IMR-90 (cell line): Measurements from ENCODE around the gene IL17D. TPM values are rescaled to one million over a fixed set of nuclear protein-coding genes. Genes with fewer than 3 reads are reported as not detected.

Source experiments
- ATAC-seq: fragments of 200-7000 bp; cut with Tn5 transposase; 2 replicates; pipeline ENCODE4 v1.9.1; 2020; ENCODE audit warnings: low read depth, mild to moderate bottlenecking, moderate library complexity
- BruUV-seq: library from RNA; stranded (reverse); fragments of 400-500 nt; replicated peaks from 2 replicates; lab custom pipeline; 2021; lab: Mats Ljungman, UMichigan
- CTCF ChIA-PET: fragments of 300-600 bp; formaldehyde crosslinking; extraction: SDS; loops from one replicate; lab custom pipeline; 2021; ENCODE audit warnings: antibody characterized with exemption; lab: Yijun Ruan, JAX
- POLR2A ChIA-PET: fragments of 300-600 bp; sonication (Branson Sonifier 250); formaldehyde crosslinking; loops from one replicate; lab custom pipeline; 2022; ENCODE audit warnings: antibody characterized with exemption; ENCODE audit not compliant: unreplicated experiment; lab: Charles Lee
- DNase-seq: peaks from one replicate; pipeline ENCODE4 v3.0.0; 2013
- H2AFZ ChIP-seq: replicated peaks from 2 replicates; pipeline ENCODE3; 2013; ENCODE audit warnings: low read length, mild to moderate bottlenecking; ENCODE audit not compliant: poor library complexity
- H2AK5ac ChIP-seq: 2 replicates; pipeline ENCODE4 v1.6.1; 2013; ENCODE audit warnings: low read depth, low read length, inconsistent platforms
- H2AK9ac ChIP-seq: replicated peaks from 2 replicates; pipeline ENCODE3; 2013; ENCODE audit warnings: mild to moderate bottlenecking, low read depth, low read length, moderate library complexity; ENCODE audit not compliant: poor library complexity
- H2BK120ac ChIP-seq: 2 replicates; pipeline ENCODE4 v1.6.1; 2013; ENCODE audit warnings: low read depth, low read length, inconsistent platforms
- H2BK15ac ChIP-seq: 3 replicates; pipeline ENCODE4 v1.6.1; 2013; ENCODE audit warnings: low read depth, low read length, inconsistent platforms
- H2BK20ac ChIP-seq: 2 replicates; pipeline ENCODE4 v1.6.1; 2013; ENCODE audit warnings: low read depth, mild to moderate bottlenecking, inconsistent platforms, low read length, moderate library complexity
- H2BK5ac ChIP-seq: 2 replicates; pipeline ENCODE4 v1.6.1; 2013; ENCODE audit warnings: mild to moderate bottlenecking, low read depth, low read length, inconsistent platforms; ENCODE audit not compliant: poor library complexity, severe bottlenecking
- H3K14ac ChIP-seq: replicated peaks from 2 replicates; pipeline ENCODE4 v1.6.1; 2013; ENCODE audit warnings: low read depth, low read length, inconsistent platforms
- H3K18ac ChIP-seq: 2 replicates; pipeline ENCODE4 v1.6.1; 2013; ENCODE audit warnings: low read depth, low read length, control low read depth
- H3K23ac ChIP-seq: 2 replicates; pipeline ENCODE4 v1.6.1; 2013; ENCODE audit warnings: low read depth, low read length, inconsistent platforms
- H3K27ac ChIP-seq: 2 replicates; pipeline ENCODE4 v1.5.1; 2013; ENCODE audit warnings: mild to moderate bottlenecking, control low read depth, low read length; ENCODE audit not compliant: insufficient read depth
- H3K27me3 ChIP-seq: 2 replicates; pipeline ENCODE4 v1.6.1; 2013; ENCODE audit warnings: low read length; ENCODE audit not compliant: control insufficient read depth, insufficient read depth
- H3K36me3 ChIP-seq: 2 replicates; pipeline ENCODE4 v1.6.1; 2013; ENCODE audit warnings: low read length, mixed read lengths; ENCODE audit not compliant: control insufficient read depth, insufficient read depth
- H3K4ac ChIP-seq: 2 replicates; pipeline ENCODE4 v1.6.1; 2013; ENCODE audit warnings: low read depth, low read length, inconsistent platforms
- H3K4me1 ChIP-seq: 2 replicates; pipeline ENCODE4 v1.6.1; 2013; ENCODE audit warnings: low read length, mixed read lengths; ENCODE audit not compliant: control insufficient read depth, insufficient read depth
- H3K4me2 ChIP-seq: 2 replicates; pipeline ENCODE4 v1.6.1; 2013; ENCODE audit warnings: low read depth, mild to moderate bottlenecking, control low read depth, low read length, moderate library complexity
- H3K4me3 ChIP-seq: 2 replicates; pipeline ENCODE4 v1.5.1; 2013; ENCODE audit warnings: low read depth, mild to moderate bottlenecking, control low read depth, low read length, moderate library complexity; ENCODE audit not compliant: insufficient read depth
- H3K56ac ChIP-seq: 2 replicates; pipeline ENCODE4 v1.6.1; 2013; ENCODE audit warnings: low read length, inconsistent platforms; ENCODE audit not compliant: insufficient read depth; ENCODE audit errors: extremely low read depth
- H3K79me1 ChIP-seq, 2 experiments: 2 replicates each; pipeline ENCODE4 v1.6.1; 2013; ENCODE audit warnings: low read length in 2 of 2, inconsistent platforms in 1 of 2, low read depth in 1 of 2
- H3K9ac ChIP-seq: 2 replicates; pipeline ENCODE4 v1.6.1; 2013; ENCODE audit warnings: low read depth, low read length, control low read depth
- H3K9me1 ChIP-seq: 2 replicates; pipeline ENCODE4 v1.6.1; 2013; ENCODE audit warnings: low read length, inconsistent platforms; ENCODE audit not compliant: insufficient read depth
- H3K9me3 ChIP-seq: 2 replicates; pipeline ENCODE4 v1.6.1; 2013; ENCODE audit warnings: low read length; ENCODE audit not compliant: control insufficient read depth, insufficient read depth
- H4K20me1 ChIP-seq: 2 replicates; pipeline ENCODE4 v1.6.1; 2013; ENCODE audit warnings: low read length, inconsistent platforms; ENCODE audit not compliant: insufficient read depth
- H4K5ac ChIP-seq: 2 replicates; pipeline ENCODE4 v1.6.1; 2013; ENCODE audit warnings: mild to moderate bottlenecking, low read depth, low read length, control low read depth
- H4K8ac ChIP-seq, 2 experiments: 2 replicates each; pipeline ENCODE4 v1.6.1; 2013; ENCODE audit warnings: low read depth in 2 of 2, low read length in 2 of 2, control low read depth in 1 of 2, inconsistent platforms in 1 of 2
- H4K91ac ChIP-seq: 2 replicates; pipeline ENCODE4 v1.6.1; 2013; ENCODE audit warnings: low read depth, low read length, inconsistent platforms; ENCODE audit not compliant: insufficient read depth
- FOS ChIP-seq: fragments of 150-350 bp; IDR thresholded peaks from 2 replicates; pipeline ENCODE4 v1.6.1; 2016; ENCODE audit warnings: low read depth, low read length
- MAFK ChIP-seq: IDR thresholded peaks from 2 replicates; pipeline ENCODE4 v1.6.1; 2012; ENCODE audit warnings: low read depth, low read length, improper control_type of control experiment
- MAZ ChIP-seq: IDR thresholded peaks from 2 replicates; pipeline ENCODE4 v1.6.1; 2012; ENCODE audit warnings: low read depth, mild to moderate bottlenecking, low read length, improper control_type of control experiment, moderate library complexity, borderline replicate concordance
- NFE2L2 ChIP-seq: fragments of 150-350 bp; IDR thresholded peaks from 2 replicates; pipeline ENCODE4 v1.6.1; 2016; ENCODE audit warnings: low read depth, mild to moderate bottlenecking, low read length
- POLR2A ChIP-seq: IDR thresholded peaks from 2 replicates; pipeline ENCODE4 v1.6.1; 2012; ENCODE audit warnings: mild to moderate bottlenecking, low read depth, low read length
- RAD21 ChIP-seq: IDR thresholded peaks from 2 replicates; pipeline ENCODE4 v1.6.1; 2012; ENCODE audit warnings: low read length, improper control_type of control experiment
- RFX5 ChIP-seq: IDR thresholded peaks from 2 replicates; pipeline ENCODE4 v1.8.0; 2012; ENCODE audit warnings: low read depth, mild to moderate bottlenecking, low read length, moderate library complexity
- WGBS, 2 experiments: methylation state at CpG; one replicate each; pipeline versions ENCODE4 v1.1.5 to v1.1.7; 2013; ENCODE audit warnings: missing lambda C conversion rate in 2 of 2; ENCODE audit not compliant: insufficient read length in 1 of 2; ENCODE audit errors: extremely low coverage in 2 of 2; 5-methylcytosine and 5-hydroxymethylcytosine counted together
- dilution Hi-C: fragments of 300-500 bp; cut with HindIII; formaldehyde crosslinking; loops from one replicate; pipeline ENCODE4 v1.14.3; 2018; ENCODE audit warnings: low sequenced_read_pairs; ENCODE audit not compliant: unreplicated experiment
- in situ Hi-C: fragments of 300-500 bp; cut with MboI; formaldehyde crosslinking; loops from 3 replicates; pipeline ENCODE4 v1.14.3; 2019; ENCODE audit warnings: low sequenced_read_pairs, inconsistent platforms, mixed read lengths
- intact Hi-C: fragments of 100-400 bp; cut with micrococcal nuclease; formaldehyde crosslinking; loops from 2 replicates; pipeline ENCODE4 v1.10.0; 2022
- polyA plus RNA-seq, 3 experiments: library from polyadenylated mRNA; depleted of rRNA; stranded (reverse); fragments of >200 nt; gene quantifications; 2 replicates each; pipeline ENCODE4 v1.2.3, GENCODE V29; 2012; ENCODE audit warnings: low replicate concordance in 1 of 3
- total RNA-seq: library from RNA; depleted of rRNA; stranded (reverse); fragments of >200 nt; gene quantifications from 2 replicates; pipeline ENCODE4 v1.2.3, GENCODE V29; 2012
- TF ChIP-seq, protein P1 (sequence below): fragments of 150-350 bp; IDR thresholded peaks from 2 replicates; pipeline ENCODE4 v1.6.1; 2016; ENCODE audit warnings: low read depth, mild to moderate bottlenecking, low read length, moderate library complexity, borderline replicate concordance
- TF ChIP-seq, protein P2 (sequence below): fragments of 150-350 bp; IDR thresholded peaks from 2 replicates; pipeline ENCODE4 v1.6.1; 2017; ENCODE audit warnings: mild to moderate bottlenecking, antibody characterized with exemption, low read length, low read depth

Gene IL17D
- total and polyA plus RNA-seq, 2 of the 4 experiments (the other 2 are of a cell fraction), result 0.72 to 1.4 TPM

DNA sequence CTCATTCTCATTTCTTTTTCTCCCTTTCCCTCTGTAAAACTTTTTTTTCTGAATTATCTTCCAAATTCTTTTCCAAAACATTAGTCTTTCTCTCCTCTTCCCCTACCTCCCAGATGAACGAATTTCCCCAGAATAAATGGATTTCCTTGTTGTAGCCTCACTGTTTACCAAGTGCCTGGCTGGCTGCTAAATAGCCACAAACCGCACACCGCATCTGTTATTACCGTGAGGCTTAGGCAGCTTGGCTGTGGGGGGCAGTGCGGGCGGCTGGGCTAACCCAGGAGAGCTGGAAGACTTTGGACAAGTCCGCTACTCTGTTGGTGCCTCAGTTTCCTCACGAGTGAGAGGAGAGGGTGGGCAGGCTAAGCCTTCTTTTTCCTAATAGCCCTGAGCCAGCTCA lies 10.7 kb downstream of the IL17D start:
- no peak overlapping the region for H4K91ac ChIP-seq
- H3K23ac ChIP-seq, result no peak overlapping the region
- WGBS, 2 experiments, result no CpG with 5 or more reads among the region's 8 CpGs
- H3K4me1 ChIP-seq, result peaks cover 9% of the 10 kb centered on the region
- dilution Hi-C loops, result no loop called here
- H4K5ac ChIP-seq, result no peak overlapping the region
- H3K56ac ChIP-seq, result no peak overlapping the region
- H3K9me1 ChIP-seq, result peaks cover 4% of the 10 kb centered on the region; the same call in 1 of the 2 replicates
- H2BK15ac ChIP-seq, result no peak overlapping the region
- no peak overlapping the region for H3K4me2 ChIP-seq
- no peak overlapping the region for H2AK9ac ChIP-seq
- no peak overlapping the region for H3K9ac ChIP-seq
- H2AFZ ChIP-seq, result no peak overlapping the region
- H2BK120ac ChIP-seq, result no peak overlapping the region
- no peak overlapping the region for H3K4me3 ChIP-seq
- in situ Hi-C loops, result loop anchor here (25.0 kb wide), 1 partner anchor 527 kb away; the partner anchor contains the start of gene GJB2
- no peaks in the 10 kb centered on the region for H4K20me1 ChIP-seq
- TF ChIP-seq MAFK, result no peak
- TF ChIP-seq MAZ, result no peak
- no peak for TF ChIP-seq POLR2A
- TF ChIP-seq, protein P1, sequence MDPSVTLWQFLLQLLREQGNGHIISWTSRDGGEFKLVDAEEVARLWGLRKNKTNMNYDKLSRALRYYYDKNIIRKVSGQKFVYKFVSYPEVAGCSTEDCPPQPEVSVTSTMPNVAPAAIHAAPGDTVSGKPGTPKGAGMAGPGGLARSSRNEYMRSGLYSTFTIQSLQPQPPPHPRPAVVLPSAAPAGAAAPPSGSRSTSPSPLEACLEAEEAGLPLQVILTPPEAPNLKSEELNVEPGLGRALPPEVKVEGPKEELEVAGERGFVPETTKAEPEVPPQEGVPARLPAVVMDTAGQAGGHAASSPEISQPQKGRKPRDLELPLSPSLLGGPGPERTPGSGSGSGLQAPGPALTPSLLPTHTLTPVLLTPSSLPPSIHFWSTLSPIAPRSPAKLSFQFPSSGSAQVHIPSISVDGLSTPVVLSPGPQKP, result no peak
- no peak for TF ChIP-seq RFX5
- TF ChIP-seq FOS, result no peak
- TF ChIP-seq, protein P2, sequence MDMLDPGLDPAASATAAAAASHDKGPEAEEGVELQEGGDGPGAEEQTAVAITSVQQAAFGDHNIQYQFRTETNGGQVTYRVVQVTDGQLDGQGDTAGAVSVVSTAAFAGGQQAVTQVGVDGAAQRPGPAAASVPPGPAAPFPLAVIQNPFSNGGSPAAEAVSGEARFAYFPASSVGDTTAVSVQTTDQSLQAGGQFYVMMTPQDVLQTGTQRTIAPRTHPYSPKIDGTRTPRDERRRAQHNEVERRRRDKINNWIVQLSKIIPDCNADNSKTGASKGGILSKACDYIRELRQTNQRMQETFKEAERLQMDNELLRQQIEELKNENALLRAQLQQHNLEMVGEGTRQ, result no peak
- TF ChIP-seq NFE2L2, result no peak
- TF ChIP-seq RAD21, result no peak
- ChIA-PET CTCF (interaction anchor here (0.9 to 2.1 kb wide), 5 partner anchors 9 to 211 kb away, joined by 3 to 8 read pairs (median 4); partner anchors contain the start of gene IL17D), POLR2A (no interaction called here)
- intact Hi-C loops, result loop anchor here (5.0 kb wide), 1 partner anchor 763 kb away; no protein-coding TSS in a partner anchor
- no peak overlapping the region for H3K14ac ChIP-seq
- H4K8ac ChIP-seq, result no peak overlapping the region
- BruUV-seq, result no TSS peak
- no peak overlapping the region for H2BK5ac ChIP-seq
- DNase-seq (no peak), ATAC-seq (no peak)
- H3K4ac ChIP-seq, result no peak overlapping the region
- no peak overlapping the region for H2AK5ac ChIP-seq
- no peak overlapping the region for H3K27ac ChIP-seq
- H3K36me3 ChIP-seq, result no peaks in the 10 kb centered on the region
- H2BK20ac ChIP-seq, result no peak overlapping the region
- no peaks in the 10 kb centered on the region for H3K79me1 ChIP-seq
- peaks cover 1% of the 10 kb centered on the region; the same call in 1 of the 2 replicates for H3K27me3 ChIP-seq
- no peaks in the 10 kb centered on the region for H3K9me3 ChIP-seq
- no peak overlapping the region for H3K18ac ChIP-seq
